ENCODE data around the gene WASL.
"Not testable (repeated sequence)": the region's sequence is repeated elsewhere in the genome, so short reads cannot be mapped to it uniquely, and the experiment has no call there.

Gene WASL

GRCh38 chr7:123660514-123661354 is 88.1 kb downstream of the WASL start:
- no peak for DNase-seq (ENCODE audit: low read depth, low spot score)

DNA sequence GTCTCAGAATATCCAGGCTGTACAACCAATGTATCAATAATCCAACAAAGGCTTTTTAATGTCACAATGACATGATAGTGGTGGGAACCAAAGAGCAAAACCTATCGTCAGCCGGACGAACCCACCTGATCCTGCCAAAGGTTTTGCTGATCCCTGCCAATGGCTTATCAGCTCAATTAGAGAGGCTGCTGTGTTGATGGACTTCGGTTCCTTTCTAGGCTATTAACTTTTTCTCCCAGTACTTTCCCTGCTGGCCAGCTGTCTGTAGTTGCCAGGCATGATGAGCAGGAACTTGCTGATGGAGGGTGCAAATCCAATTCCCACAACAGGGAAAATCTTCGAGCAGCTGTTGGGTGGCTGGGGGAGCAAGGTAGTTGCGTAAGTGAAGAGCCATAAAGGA is 90.8 kb downstream of the WASL start:
- no peak for DNase-seq (ENCODE audit: low read depth, low spot score)

GRCh38 chr7:123657304-123657685 is 91.5 kb downstream of the WASL start:
- DNase-seq (ENCODE audit: low read depth, low spot score): no peak

- DNase-seq (ENCODE audit: low read depth, low spot score): no peak
Measured at GRCh38 chr7:123656544-123657303, 92.1 kb downstream of the WASL start.

- DNase-seq (ENCODE audit: low read depth, low spot score): no peak
Measured at GRCh38 chr7:123655614-123656013, 93.2 kb downstream of the WASL start, which contains the start of gene LMOD2. TSS of gene LMOD2 (plus strand) at chr7:123655866. CDS start at chr7:123655964, 98 bp downstream.

- DNase-seq (ENCODE audit: low read depth, low spot score): no peak
Measured at GRCh38 chr7:123653162-123653561, 95.6 kb downstream of the WASL start.

- DNase-seq (ENCODE audit: low read depth, low spot score): no peak
Measured at GRCh38 chr7:123652406-123652805, 96.4 kb downstream of the WASL start.

GRCh38 chr7:123650595-123650994 is 98.2 kb downstream of the WASL start:
- DNase-seq (ENCODE audit: low read depth, low spot score): no peak

GRCh38 chr7:123649964-123650363 is 98.8 kb downstream of the WASL start:
- DNase-seq (ENCODE audit: low read depth, low spot score): no peak

GRCh38 chr7:123647106-123647730 is 101.6 kb downstream of the WASL start:
- no peak for DNase-seq (ENCODE audit: low read depth, low spot score)

GRCh38 chr7:123645516-123645915 is 103.3 kb downstream of the WASL start:
- no peak for DNase-seq (ENCODE audit: low read depth, low spot score)

- DNase-seq (ENCODE audit: low read depth, low spot score): no peak
Measured at GRCh38 chr7:123643495-123644441, 105.0 kb downstream of the WASL start.

DNA sequence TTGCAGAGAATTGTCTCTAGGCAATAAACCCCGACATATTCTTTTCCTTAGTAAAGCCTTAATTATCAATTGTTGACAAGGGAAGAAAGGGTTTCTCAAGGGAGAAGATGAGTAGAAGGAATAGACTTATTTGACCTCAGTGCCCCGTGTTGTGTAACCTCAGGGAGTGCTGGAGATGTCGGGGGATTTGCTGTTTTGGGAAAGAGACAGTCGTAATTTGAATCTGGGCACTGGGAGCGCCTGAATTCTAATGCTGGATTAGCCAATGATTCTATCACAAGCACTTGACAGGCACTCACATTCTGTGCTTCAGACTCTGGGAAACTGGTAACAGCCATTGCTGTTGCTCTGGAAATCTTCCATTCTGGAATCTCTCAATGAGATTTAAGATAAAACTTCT is 106.9 kb downstream of the WASL start:
- DNase-seq (ENCODE audit: low read depth, low spot score): no peak

- no peak for DNase-seq (ENCODE audit: low read depth, low spot score)
Measured at GRCh38 chr7:123640583-123640982, 108.2 kb downstream of the WASL start.

DNA sequence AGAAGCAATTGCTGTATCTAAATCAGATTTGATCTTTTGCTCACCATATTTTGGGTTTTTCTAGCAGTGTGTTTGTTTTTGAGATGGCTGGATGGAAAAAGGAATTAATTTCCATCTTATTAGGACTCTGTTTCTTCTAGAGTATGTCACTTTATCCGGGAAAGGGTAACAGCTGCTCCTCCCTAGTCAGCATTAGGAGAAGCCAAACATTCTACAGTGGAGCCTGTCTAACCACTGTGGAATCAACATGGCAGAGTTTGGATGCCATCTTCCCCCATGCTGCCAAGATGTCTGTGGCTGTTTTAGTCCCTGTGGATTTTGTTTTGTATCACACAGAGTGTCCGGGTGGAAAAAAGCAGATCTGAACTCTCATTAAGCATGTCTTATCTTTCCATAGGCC is 109.2 kb downstream of the WASL start:
- no peak for DNase-seq (ENCODE audit: low read depth, low spot score)

GRCh38 chr7:123637878-123638277 is 110.9 kb downstream of the WASL start:
- no peak for DNase-seq (ENCODE audit: low read depth, low spot score)

DNA sequence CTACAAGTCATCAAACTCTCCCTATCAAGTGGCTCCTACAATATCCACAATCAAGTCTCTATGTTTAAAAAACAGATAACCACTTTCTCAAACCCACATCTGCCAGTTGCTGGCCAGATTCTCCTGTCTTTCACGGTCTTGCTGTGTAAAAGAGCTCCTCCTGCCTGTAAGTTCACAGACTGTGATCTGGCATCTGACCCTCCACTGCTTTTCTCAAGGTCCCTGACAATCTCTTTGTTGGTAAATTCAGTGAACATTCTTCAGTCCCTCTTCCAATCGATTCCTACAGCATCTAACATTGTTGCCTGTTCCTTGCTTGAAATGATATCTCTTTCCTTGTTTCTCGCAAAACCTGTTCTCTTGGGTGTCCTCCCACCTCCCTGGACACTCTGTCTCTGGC is 111.6 kb downstream of the WASL start:
- DNase-seq (ENCODE audit: low read depth, low spot score): no peak

GRCh38 chr7:123635551-123636359 is 113.0 kb downstream of the WASL start:
- no peak for DNase-seq (ENCODE audit: low read depth, low spot score)

DNA sequence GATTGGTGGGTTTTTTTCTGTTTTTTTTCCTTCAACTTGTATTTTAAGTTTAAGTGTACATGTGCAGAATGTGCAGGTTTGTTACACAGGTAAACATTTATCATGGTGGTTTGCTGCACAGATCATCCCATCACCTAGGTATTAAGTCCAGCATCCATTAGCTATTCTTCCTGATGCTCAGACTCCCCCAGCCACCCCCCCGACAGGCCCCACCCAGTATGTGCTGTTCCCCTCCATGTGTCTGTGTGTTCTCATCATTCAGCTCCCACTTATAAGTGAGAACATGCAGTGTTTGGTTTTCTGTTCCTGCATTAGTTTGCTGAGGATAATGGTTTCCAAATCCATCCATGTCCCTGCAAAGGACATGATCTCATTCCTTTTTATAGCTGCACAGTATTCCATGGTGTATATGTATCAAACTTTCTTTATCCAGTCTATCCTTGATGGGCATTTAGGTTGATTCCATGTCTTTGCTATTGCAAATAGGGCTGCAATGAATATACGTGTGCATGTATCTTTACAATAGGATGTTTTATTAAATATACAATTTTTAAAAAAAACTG is 114.7 kb downstream of the WASL start:
- not testable (repeated sequence) for DNase-seq (ENCODE audit: low read depth, low spot score)

- DNase-seq (ENCODE audit: low read depth, low spot score): no peak
Measured at GRCh38 chr7:123633553-123633952, 115.2 kb downstream of the WASL start.

Measured in activated naive CD8-positive, alpha-beta T cell treated with anti-CD3 and anti-CD28 coated beads, Interleukin-2, amount 50 U/mL, for 16 hours (primary cell).